Activated T-cell treated with anti-CD3 and anti-CD28 coated beads, Interleukin-2, amount 50 U/mL, for 4 hours (primary cell): ENCODE measurements around the gene CLRN2. TPM values are rescaled to one million over a fixed set of nuclear protein-coding genes. Genes with fewer than 3 reads are reported as not detected.
"Not testable (repeated sequence)": the region's sequence is repeated elsewhere in the genome, so short reads cannot be mapped to it uniquely, and the experiment has no call there.

Experiments
- ATAC-seq, 2 donors: fragments of 200-7000 bp; cut with Tn5 transposase; one replicate each; pipeline ENCODE4 v1.10.0; 2021
- DNase-seq: peaks from one replicate; pipeline ENCODE4 v3.0.0-alpha.2; 2020
- H3K27me3 Mint-ChIP-seq: one replicate; pipeline ENCODE4 v1.8.0; 2021; ENCODE audit warnings: low read depth, mixed read lengths
- H3K36me3 Mint-ChIP-seq: one replicate; pipeline ENCODE4 v1.8.0; 2022; ENCODE audit warnings: mixed read lengths; ENCODE audit not compliant: insufficient read depth
- H3K4me1 Mint-ChIP-seq: one replicate; pipeline ENCODE4 v1.8.0; 2021; ENCODE audit warnings: low read depth, mixed read lengths
- H3K4me3 Mint-ChIP-seq: one replicate; pipeline ENCODE4 v1.8.0; 2021; ENCODE audit warnings: mild to moderate bottlenecking, moderate library complexity, mixed read lengths
- H3K9me3 Mint-ChIP-seq: one replicate; pipeline ENCODE4 v1.8.0; 2021; ENCODE audit warnings: mixed read lengths
- total RNA-seq, 3 donors: library from RNA; stranded (reverse); gene quantifications; one replicate each; pipeline ENCODE4 v1.2.1, GENCODE V29; 2021

CLRN2 gene
- total RNA-seq, 3 donors from 2014 or later: not detected

- no peaks in the 10 kb centered on the region for H3K9me3 Mint-ChIP-seq
- no peak overlapping the region for H3K4me3 Mint-ChIP-seq
- DNase-seq: no peak
- no peak for ATAC-seq
- H3K36me3 Mint-ChIP-seq: no peaks in the 10 kb centered on the region
- H3K27me3 Mint-ChIP-seq: no peaks in the 10 kb centered on the region
- no peaks in the 10 kb centered on the region for H3K4me1 Mint-ChIP-seq
Measured at GRCh38 chr4:17567271-17567670, 52.3 kb downstream of the CLRN2 start.

DNA sequence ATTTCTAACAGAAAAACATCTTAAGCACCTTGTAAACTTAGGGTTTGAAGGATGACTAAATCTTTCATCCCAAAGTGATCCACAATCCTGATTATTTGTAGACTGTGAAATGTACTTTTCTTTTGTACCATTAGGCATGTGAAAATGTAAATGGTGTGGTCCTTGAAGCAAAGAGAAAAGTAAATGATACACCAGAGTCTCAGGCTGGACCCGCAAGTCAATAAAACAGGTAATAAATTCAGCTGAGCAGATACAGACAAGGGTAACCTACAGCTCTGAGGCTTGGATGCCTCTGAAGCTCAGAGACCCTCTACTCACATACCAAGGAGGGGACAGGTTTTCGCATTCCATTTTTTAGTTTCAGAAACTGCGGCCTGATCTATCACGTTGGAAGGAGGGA is 59.2 kb downstream of the CLRN2 start:
- Mint-ChIP-seq H3K27me3 (no peaks in the 10 kb centered on the region), H3K36me3 (no peaks in the 10 kb centered on the region), H3K9me3 (no peaks in the 10 kb centered on the region), H3K4me3 (peak overlapping the region; percentile 45), H3K4me1 (peaks cover 14% of the 10 kb centered on the region)
- no peak for DNase-seq
- ATAC-seq: no peak

- not testable (repeated sequence) for DNase-seq, ATAC-seq, H3K27me3 Mint-ChIP-seq, H3K36me3 Mint-ChIP-seq, H3K9me3 Mint-ChIP-seq, H3K4me3 Mint-ChIP-seq
- peaks cover 21% of the 10 kb centered on the region for H3K4me1 Mint-ChIP-seq
Measured at GRCh38 chr4:17575177-17575576, 60.2 kb downstream of the CLRN2 start.

Other genes starting within 250 kb of the CLRN2 start
- 10 to 100 TPM; 46.7 to 52.9 (median 52.8) TPM for gene QDPR, start 3.1 kb upstream of the CLRN2 start, total RNA-seq
- 100 to 1,000 TPM; 101 to 106 (median 104) TPM for gene LAP3, start 62.0 kb downstream of the CLRN2 start, total RNA-seq
- gene MED28, start 99.5 kb downstream of the CLRN2 start, total RNA-seq: 10 to 100 TPM; 56.9 to 60.8 (median 60.2) TPM